Karpas-422 (cell line): ENCODE results near the gene PKNOX2. TPM values are rescaled to one million over a fixed set of nuclear protein-coding genes. Genes with fewer than 3 reads are reported as not detected.

Source experiments
- DNase-seq: peaks from one replicate; pipeline ENCODE4 v3.0.0-alpha.2; 2015
- H2AFZ ChIP-seq: fragments of 200-600 bp; sonication (generic); 2 replicates; pipeline ENCODE4 v1.6.1; 2014; ENCODE audit warnings: antibody characterized with exemption, low read length, mixed read lengths
- H3K27ac ChIP-seq: fragments of 200-600 bp; sonication (generic); 2 replicates; pipeline ENCODE4 v1.5.1; 2014; ENCODE audit warnings: mild to moderate bottlenecking, low read length, moderate library complexity
- H3K27me3 ChIP-seq: fragments of 200-600 bp; sonication (generic); 2 replicates; pipeline ENCODE4 v1.6.1; 2014; ENCODE audit warnings: low read length, mixed read lengths
- H3K36me3 ChIP-seq: fragments of 200-600 bp; sonication (generic); 2 replicates; pipeline ENCODE4 v1.6.1; 2014; ENCODE audit warnings: low read length, mixed read lengths; ENCODE audit not compliant: insufficient read depth
- H3K4me1 ChIP-seq: fragments of 200-600 bp; sonication (generic); 2 replicates; pipeline ENCODE4 v1.6.1; 2014; ENCODE audit warnings: mild to moderate bottlenecking, low read length, mixed read lengths
- H3K4me2 ChIP-seq: fragments of 200-600 bp; sonication (generic); 2 replicates; pipeline ENCODE4 v1.6.1; 2014; ENCODE audit warnings: low read length, low read depth, mild to moderate bottlenecking; ENCODE audit not compliant: poor library complexity, severe bottlenecking
- H3K4me3 ChIP-seq: fragments of 200-600 bp; sonication (generic); 2 replicates; pipeline ENCODE4 v1.5.1; 2014; ENCODE audit warnings: mild to moderate bottlenecking, antibody characterized with exemption, low read length, mixed read lengths
- H3K79me2 ChIP-seq: fragments of 200-600 bp; sonication (generic); 2 replicates; pipeline ENCODE4 v1.6.1; 2014; ENCODE audit warnings: mild to moderate bottlenecking, low read length, mixed read lengths
- H3K9ac ChIP-seq: fragments of 200-600 bp; sonication (generic); 2 replicates; pipeline ENCODE4 v1.6.0; 2014; ENCODE audit warnings: low read length
- H3K9me2 ChIP-seq: fragments of 200-600 bp; sonication (generic), shearing (Covaris generic); replicated peaks from 2 replicates; pipeline ENCODE4 v1.6.0; 2014; ENCODE audit warnings: mild to moderate bottlenecking, low read length, moderate library complexity; ENCODE audit not compliant: insufficient read depth
- H3K9me3 ChIP-seq: fragments of 300-700, 200-600 bp; sonication (generic); 2 replicates; pipeline ENCODE4 v1.6.1; 2014; ENCODE audit warnings: low read length, mixed read lengths
- H4K20me1 ChIP-seq: fragments of 200-600 bp; sonication (generic); 2 replicates; pipeline ENCODE4 v1.6.1; 2014; ENCODE audit warnings: mild to moderate bottlenecking, antibody characterized with exemption, low read length, low read depth; ENCODE audit not compliant: insufficient read depth
- total RNA-seq: library from RNA; depleted of rRNA; stranded (reverse); fragments of >200 nt; shearing (Covaris generic); gene quantifications from 2 replicates; pipeline ENCODE4 v1.2.3, GENCODE V29; 2014; ENCODE audit warnings: low replicate concordance

Gene PKNOX2
- total RNA-seq, 1 experiment from 2014 or later, result 1.5 TPM

GRCh38 chr11:125207866-125208425 is 43.4 kb downstream of the PKNOX2 start:
- H3K9me2 ChIP-seq, result no peaks in the 10 kb centered on the region
- no peaks in the 10 kb centered on the region for H3K4me1 ChIP-seq
- no peaks in the 10 kb centered on the region for H4K20me1 ChIP-seq
- no peaks in the 10 kb centered on the region for H3K9me3 ChIP-seq
- H3K4me3 ChIP-seq, result no peak overlapping the region
- no peaks in the 10 kb centered on the region for H3K79me2 ChIP-seq
- no peaks in the 10 kb centered on the region for H3K36me3 ChIP-seq
- no peak overlapping the region for H2AFZ ChIP-seq
- H3K4me2 ChIP-seq, result no peak overlapping the region
- no peak overlapping the region for H3K9ac ChIP-seq
- H3K27ac ChIP-seq, result no peak overlapping the region
- no peak for DNase-seq
- H3K27me3 ChIP-seq, result no peaks in the 10 kb centered on the region

GRCh38 chr11:125210066-125210465 is 45.5 kb downstream of the PKNOX2 start:
- Histone ChIP-seq H3K9me3 (no peaks in the 10 kb centered on the region), H3K36me3 (no peaks in the 10 kb centered on the region), H3K4me1 (no peaks in the 10 kb centered on the region), H2AFZ (no peak overlapping the region), H3K9me2 (no peaks in the 10 kb centered on the region), H3K79me2 (no peaks in the 10 kb centered on the region), H3K9ac (no peak overlapping the region), H3K27ac (no peak overlapping the region), H3K27me3 (no peaks in the 10 kb centered on the region), H4K20me1 (no peaks in the 10 kb centered on the region), H3K4me2 (no peak overlapping the region), H3K4me3 (no peak overlapping the region)
- no peak for DNase-seq

- H3K9me2 ChIP-seq, result no peaks in the 10 kb centered on the region
These were observed 46.8 kb downstream of the PKNOX2 start for GRCh38 chr11:125211191-125211947.

GRCh38 chr11:125211948-125212340 is 47.4 kb downstream of the PKNOX2 start:
- peaks cover 5% of the 10 kb centered on the region; the same call in 1 of the 2 replicates for H3K4me1 ChIP-seq
- no peaks in the 10 kb centered on the region for H4K20me1 ChIP-seq
- H3K36me3 ChIP-seq, result no peaks in the 10 kb centered on the region
- H3K9me3 ChIP-seq, result no peaks in the 10 kb centered on the region
- no peaks in the 10 kb centered on the region for H3K27me3 ChIP-seq
- H2AFZ ChIP-seq, result no peak overlapping the region
- H3K27ac ChIP-seq, result no peak overlapping the region
- H3K4me2 ChIP-seq, result no peak overlapping the region
- no peak overlapping the region for H3K4me3 ChIP-seq
- no peak overlapping the region for H3K9ac ChIP-seq
- DNase-seq, result no peak
- no peaks in the 10 kb centered on the region for H3K9me2 ChIP-seq
- H3K79me2 ChIP-seq, result no peaks in the 10 kb centered on the region

More at GRCh38 chr11:125211191-125211947, 46.8 kb downstream of the PKNOX2 start:
- H3K4me2 ChIP-seq, result no peak overlapping the region
- no peaks in the 10 kb centered on the region for H3K27me3 ChIP-seq
- H3K36me3 ChIP-seq, result no peaks in the 10 kb centered on the region
- H3K9ac ChIP-seq, result no peak overlapping the region
- H2AFZ ChIP-seq, result no peak overlapping the region
- H4K20me1 ChIP-seq, result no peaks in the 10 kb centered on the region
- no peak overlapping the region for H3K27ac ChIP-seq
- DNase-seq, result no peak
- peaks cover 5% of the 10 kb centered on the region; the same call in 1 of the 2 replicates for H3K4me1 ChIP-seq
- no peaks in the 10 kb centered on the region for H3K9me3 ChIP-seq
- no peak overlapping the region for H3K4me3 ChIP-seq
- H3K79me2 ChIP-seq, result no peaks in the 10 kb centered on the region

GRCh38 chr11:125214601-125215565 is 50.3 kb downstream of the PKNOX2 start:
- no peak overlapping the region for H3K9ac ChIP-seq
- no peaks in the 10 kb centered on the region for H3K9me3 ChIP-seq
- peaks cover 21% of the 10 kb centered on the region for H3K4me1 ChIP-seq
- DNase-seq, result no peak
- no peaks in the 10 kb centered on the region for H4K20me1 ChIP-seq
- no peak overlapping the region for H3K27ac ChIP-seq
- H3K4me3 ChIP-seq, result no peak overlapping the region
- no peak overlapping the region for H3K4me2 ChIP-seq
- H3K9me2 ChIP-seq, result no peaks in the 10 kb centered on the region
- no peaks in the 10 kb centered on the region for H3K36me3 ChIP-seq
- no peaks in the 10 kb centered on the region for H3K79me2 ChIP-seq
- H3K27me3 ChIP-seq, result no peaks in the 10 kb centered on the region
- no peak overlapping the region for H2AFZ ChIP-seq

GRCh38 chr11:125215976-125216375 is 51.4 kb downstream of the PKNOX2 start:
- H3K36me3 ChIP-seq, result no peaks in the 10 kb centered on the region
- H2AFZ ChIP-seq, result no peak overlapping the region
- H3K4me3 ChIP-seq, result no peak overlapping the region
- no peaks in the 10 kb centered on the region for H4K20me1 ChIP-seq
- DNase-seq, result no peak
- no peak overlapping the region for H3K9ac ChIP-seq
- H3K9me3 ChIP-seq, result no peaks in the 10 kb centered on the region
- H3K4me2 ChIP-seq, result no peak overlapping the region
- H3K27ac ChIP-seq, result no peak overlapping the region
- H3K4me1 ChIP-seq, result peaks cover 23% of the 10 kb centered on the region
- H3K79me2 ChIP-seq, result no peaks in the 10 kb centered on the region
- no peaks in the 10 kb centered on the region for H3K27me3 ChIP-seq
- H3K9me2 ChIP-seq, result no peaks in the 10 kb centered on the region

GRCh38 chr11:125218336-125218735 is 53.8 kb downstream of the PKNOX2 start:
- no peak overlapping the region for H2AFZ ChIP-seq
- no peak overlapping the region for H3K9ac ChIP-seq
- H3K36me3 ChIP-seq, result no peaks in the 10 kb centered on the region
- no peaks in the 10 kb centered on the region for H3K27me3 ChIP-seq
- H3K4me2 ChIP-seq, result no peak overlapping the region
- no peak overlapping the region for H3K27ac ChIP-seq
- no peaks in the 10 kb centered on the region for H3K9me2 ChIP-seq
- H3K9me3 ChIP-seq, result no peaks in the 10 kb centered on the region
- H3K79me2 ChIP-seq, result no peaks in the 10 kb centered on the region
- H3K4me3 ChIP-seq, result no peak overlapping the region
- H4K20me1 ChIP-seq, result no peaks in the 10 kb centered on the region
- H3K4me1 ChIP-seq, result peaks cover 23% of the 10 kb centered on the region
- DNase-seq, result no peak

GRCh38 chr11:125221461-125221860 is 56.9 kb downstream of the PKNOX2 start:
- Histone ChIP-seq H3K27ac (no peak overlapping the region), H4K20me1 (no peaks in the 10 kb centered on the region), H3K36me3 (no peaks in the 10 kb centered on the region), H3K79me2 (no peaks in the 10 kb centered on the region), H2AFZ (no peak overlapping the region), H3K4me2 (no peak overlapping the region), H3K9ac (no peak overlapping the region), H3K4me3 (no peak overlapping the region), H3K4me1 (peaks cover 17% of the 10 kb centered on the region), H3K9me3 (no peaks in the 10 kb centered on the region), H3K9me2 (no peaks in the 10 kb centered on the region), H3K27me3 (no peaks in the 10 kb centered on the region)
- DNase-seq, result no peak
